Astrocyte of the spinal cord (primary cell): Measurements from ENCODE around the gene MON2.

ENCODE experiments used
- DNase-seq: peaks from one replicate; pipeline ENCODE4 v3.0.0; 2011; ENCODE audit warnings: low read depth, low spot score
- H3K4me3 ChIP-seq: 2 replicates; pipeline ENCODE4 v1.5.1; 2011; ENCODE audit warnings: low read depth, mild to moderate bottlenecking, low read length, moderate library complexity
- CTCF ChIP-seq: IDR thresholded peaks from 2 replicates; pipeline ENCODE4 v1.5.1; 2012; ENCODE audit warnings: low read depth, mild to moderate bottlenecking, low read length, inconsistent platforms
- in situ Hi-C: cut with HindIII; loops from 2 replicates; pipeline ENCODE4 v1.10.0; 2017; ENCODE audit warnings: low sequenced_read_pairs

MON2 gene

GRCh38 chr12:62605981-62606380, 139.4 kb downstream of the MON2 start:
- in situ Hi-C loops, result loop anchor here (25.0 kb wide), 1 partner anchor 181 kb away; no protein-coding TSS in a partner anchor
- TF ChIP-seq CTCF, result no peak
- H3K4me3 ChIP-seq, result no peak overlapping the region
- DNase-seq, result no peak

GRCh38 chr12:62606654-62607053, 140.0 kb downstream of the MON2 start:
- DNase-seq, result no peak
- H3K4me3 ChIP-seq, result no peak overlapping the region
- in situ Hi-C loops, result loop anchor here (25.0 kb wide), 1 partner anchor 181 kb away; no protein-coding TSS in a partner anchor
- TF ChIP-seq CTCF, result no peak

DNA sequence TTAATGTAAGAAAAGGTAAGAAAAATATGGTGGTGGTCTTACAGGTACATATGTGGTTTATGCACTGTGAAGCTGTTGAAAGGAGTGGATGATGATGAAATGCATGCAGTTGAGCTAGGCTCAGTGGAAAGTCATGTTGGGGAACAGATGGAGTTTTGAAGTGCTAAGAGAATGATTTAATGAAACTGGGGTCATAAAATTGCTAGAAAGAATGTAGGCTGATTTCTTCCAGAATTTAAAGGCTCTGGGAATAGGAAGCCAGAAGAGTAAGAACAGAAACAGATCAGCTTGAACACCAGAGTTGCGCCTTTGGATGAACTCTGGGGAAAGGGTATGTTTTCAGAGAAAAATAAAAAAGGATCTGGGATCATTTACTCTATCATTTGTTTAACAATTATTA, 146.5 kb downstream of the MON2 start:
- no peak for TF ChIP-seq CTCF
- no peak for DNase-seq
- in situ Hi-C loops, result loop anchor here (25.0 kb wide), 1 partner anchor 174 kb away; no protein-coding TSS in a partner anchor
- H3K4me3 ChIP-seq, result no peak overlapping the region

DNA sequence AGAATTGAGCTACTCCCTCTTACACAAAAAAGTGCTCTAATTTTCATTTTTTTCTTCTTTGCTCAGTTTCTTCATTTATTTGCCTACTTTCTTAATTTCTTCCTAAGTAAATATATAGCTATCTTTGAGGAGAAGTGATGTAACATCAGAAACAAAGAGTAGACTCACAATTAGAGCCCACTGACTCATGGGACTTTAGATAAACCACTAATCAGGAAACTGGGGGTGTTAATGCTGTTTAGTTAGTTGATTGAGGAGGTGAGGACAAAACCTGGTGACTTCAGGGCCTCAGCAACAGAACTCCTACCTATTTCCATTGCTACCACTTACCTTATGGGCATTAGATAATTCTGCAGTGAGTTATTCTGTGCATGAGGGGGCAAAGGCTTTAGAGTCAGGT, 151.7 kb downstream of the MON2 start:
- DNase-seq, result no peak
- H3K4me3 ChIP-seq, result no peak overlapping the region
- in situ Hi-C loops, result loop anchor here (25.0 kb wide), 1 partner anchor 169 kb away; no protein-coding TSS in a partner anchor
- TF ChIP-seq CTCF, result no peak

GRCh38 chr12:62618930-62619329, 152.3 kb downstream of the MON2 start:
- no peak overlapping the region for H3K4me3 ChIP-seq
- no peak for DNase-seq
- no peak for TF ChIP-seq CTCF
- in situ Hi-C loops, result loop anchor here (25.0 kb wide), 1 partner anchor 168 kb away; no protein-coding TSS in a partner anchor

DNA sequence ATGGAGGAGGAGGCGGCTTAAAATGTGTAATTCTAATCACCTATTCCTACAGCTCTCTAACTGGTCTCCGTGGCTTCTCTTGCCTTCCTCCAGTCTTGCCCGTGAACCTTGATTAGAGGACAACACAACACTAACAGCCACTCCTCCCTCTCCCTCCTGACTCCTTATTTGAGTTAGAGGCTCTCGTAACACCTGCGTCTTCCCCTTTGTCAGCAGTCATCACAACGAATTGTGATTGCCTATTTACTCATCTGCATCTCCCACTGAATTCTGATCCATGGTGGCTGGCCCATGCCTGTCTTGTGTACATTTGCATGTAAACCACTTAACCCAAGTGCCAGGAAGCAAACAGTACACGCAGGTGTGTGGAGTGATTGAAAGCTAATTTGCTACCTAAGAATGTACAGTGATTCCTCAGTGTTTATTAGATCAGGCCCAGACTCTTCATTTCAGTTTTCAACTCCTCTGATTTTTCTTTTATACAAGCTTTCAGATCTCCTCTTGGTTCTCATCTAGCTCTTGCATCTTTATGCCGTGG, 154.5 kb downstream of the MON2 start:
- no peak for DNase-seq
- in situ Hi-C loops, result loop anchor here (25.0 kb wide), 1 partner anchor 166 kb away; no protein-coding TSS in a partner anchor
- no peak for TF ChIP-seq CTCF
- H3K4me3 ChIP-seq, result no peak overlapping the region

DNA sequence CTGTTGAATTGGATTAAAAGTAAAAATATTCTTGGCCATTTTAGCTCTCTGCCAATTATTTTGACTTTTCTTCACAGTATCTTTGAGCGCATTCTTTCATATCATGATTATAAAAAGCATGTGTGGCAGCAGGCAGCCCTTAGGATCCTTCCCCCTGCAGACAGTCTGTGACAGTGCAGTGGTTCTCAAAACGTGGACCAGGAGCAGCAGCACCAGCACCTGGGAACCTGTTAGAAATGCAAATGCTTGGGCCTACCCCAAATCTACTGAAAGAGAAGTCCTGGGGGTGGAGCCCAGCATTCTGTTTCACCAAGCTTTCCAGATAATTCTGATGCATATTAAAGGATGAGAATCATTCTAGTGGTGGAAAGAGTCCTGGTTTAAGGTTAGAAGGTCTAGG, 155.6 kb downstream of the MON2 start:
- in situ Hi-C loops, result loop anchor here (25.0 kb wide), 1 partner anchor 165 kb away; no protein-coding TSS in a partner anchor
- H3K4me3 ChIP-seq, result no peak overlapping the region
- no peak for TF ChIP-seq CTCF
- no peak for DNase-seq
